H1 (cell line): Measurements from ENCODE around the gene RITA1. TPM values are rescaled to one million over a fixed set of nuclear protein-coding genes. Genes with fewer than 3 reads are reported as not detected.

Source experiments
- CTCF ChIA-PET: fragments of 300-600 bp; sonication (Branson Sonifier 250); formaldehyde crosslinking; loops from one replicate; lab custom pipeline; 2021; ENCODE audit not compliant: partially characterized antibody; lab: Charles Lee
- POLR2A ChIA-PET: fragments of 300-600 bp; sonication (Branson Sonifier 250); formaldehyde crosslinking; loops from one replicate; lab custom pipeline; 2021; ENCODE audit warnings: inconsistent platforms; ENCODE audit not compliant: partially characterized antibody; lab: Charles Lee
- DNase-seq, 2 experiments: peaks; one replicate each; pipeline versions ENCODE4 v3.0.0 to v3.0.0-alpha.2; 2010 to 2022; ENCODE audit warnings: low spot score in 2 of 2, low read depth in 1 of 2, mixed read lengths in 1 of 2
- FAIRE-seq: peaks from 2 replicates; lab custom pipeline; 2011; peaks lifted over from hg19 to GRCh38; lab: Jason Lieb, UNC
- H2AFZ ChIP-seq: 2 replicates; pipeline ENCODE4 v1.8.1; 2012; ENCODE audit warnings: low read length, inconsistent platforms
- H2AK5ac ChIP-seq: 2 replicates; pipeline ENCODE4 v1.6.1; 2013; ENCODE audit warnings: low read depth, low read length
- H2BK120ac ChIP-seq: replicated peaks from 2 replicates; pipeline ENCODE3; 2013; ENCODE audit warnings: low read depth, low read length, inconsistent platforms
- H2BK12ac ChIP-seq: 2 replicates; pipeline ENCODE4 v1.6.1; 2013; ENCODE audit warnings: low read depth, low read length
- H2BK15ac ChIP-seq: 2 replicates; pipeline ENCODE4 v1.6.1; 2013; ENCODE audit warnings: low read length
- H2BK20ac ChIP-seq: 2 replicates; pipeline ENCODE4 v1.6.1; 2013; ENCODE audit warnings: low read length
- H2BK5ac ChIP-seq: 2 replicates; pipeline ENCODE4 v1.6.1; 2013; ENCODE audit warnings: low read depth, low read length
- H3K14ac ChIP-seq: 2 replicates; pipeline ENCODE4 v1.6.1; 2013; ENCODE audit warnings: inconsistent platforms; ENCODE audit not compliant: insufficient read length
- H3K18ac ChIP-seq: 2 replicates; pipeline ENCODE4 v1.6.1; 2013; ENCODE audit warnings: low read length; ENCODE audit errors: extremely low read depth
- H3K23ac ChIP-seq: 2 replicates; pipeline ENCODE4 v1.6.1; 2013; ENCODE audit warnings: inconsistent platforms; ENCODE audit not compliant: insufficient read length
- H3K23me2 ChIP-seq: 2 replicates; pipeline ENCODE4 v1.6.1; 2013; ENCODE audit warnings: low read depth, low read length
- H3K27ac ChIP-seq: 2 replicates; pipeline ENCODE4 v1.6.1; 2011; ENCODE audit warnings: low read depth, low read length, inconsistent platforms
- H3K27me3 ChIP-seq, 4 experiments: replicated peaks in 1 of 4; 1 replicate in 1 of 4; 2 replicates in 3 of 4; pipeline versions ENCODE4 v1.6.1 to v1.8.1; 2011 to 2013; ENCODE audit warnings: low read length in 3 of 4, mild to moderate bottlenecking in 3 of 4, inconsistent platforms in 2 of 4, mixed read lengths in 2 of 4, moderate library complexity in 1 of 4; ENCODE audit not compliant: control insufficient read depth in 3 of 4, insufficient read depth in 3 of 4; ENCODE audit errors: extremely low read depth in 1 of 4
- H3K36me3 ChIP-seq, 4 experiments: 2 replicates each; pipeline versions ENCODE4 v1.6.1 to v1.8.1; 2011 to 2013; ENCODE audit warnings: mild to moderate bottlenecking in 4 of 4, low read length in 3 of 4, moderate library complexity in 2 of 4, control low read depth in 1 of 4, inconsistent platforms in 1 of 4; ENCODE audit not compliant: insufficient read depth in 4 of 4, control insufficient read depth in 2 of 4
- H3K4ac ChIP-seq: replicated peaks from 2 replicates; pipeline ENCODE3; 2013; ENCODE audit warnings: low read length, low read depth, mixed read lengths, inconsistent platforms; ENCODE audit not compliant: insufficient read length
- H3K4me1 ChIP-seq, 4 experiments: replicated peaks in 1 of 4; 1 replicate in 1 of 4; 2 replicates in 3 of 4; pipeline versions ENCODE4 v1.6.1 to v1.8.1; 2011 to 2013; ENCODE audit warnings: low read length in 3 of 4, inconsistent platforms in 2 of 4, mixed read lengths in 1 of 4; ENCODE audit not compliant: insufficient read depth in 4 of 4, control insufficient read depth in 3 of 4
- H3K4me2 ChIP-seq, 2 experiments: 2 replicates each; pipeline versions ENCODE4 v1.6.1 to v1.8.1; 2011 to 2013; ENCODE audit warnings: low read depth in 2 of 2, low read length in 2 of 2, control low read depth in 1 of 2, inconsistent platforms in 1 of 2, mild to moderate bottlenecking in 1 of 2; ENCODE audit not compliant: insufficient read depth in 1 of 2
- H3K4me3 ChIP-seq, 4 experiments: fragments of 200-600, 300-600 bp in 1 of 4; sonication (generic), shearing (Covaris generic), sonication (Bioruptor Twin) in 1 of 4; 2 replicates each; pipeline versions ENCODE4 v1.5.1 to v1.8.1; 2011 to 2016; ENCODE audit warnings: low read length in 4 of 4, low read depth in 3 of 4, control low read depth in 2 of 4, inconsistent platforms in 2 of 4, mild to moderate bottlenecking in 2 of 4, mixed read lengths in 1 of 4, moderate library complexity in 1 of 4; ENCODE audit not compliant: insufficient read depth in 2 of 4; ENCODE audit errors: extremely low read depth in 1 of 4
- H3K56ac ChIP-seq: replicated peaks from 2 replicates; pipeline ENCODE3; 2013; ENCODE audit warnings: low read depth, mild to moderate bottlenecking, mixed read lengths, low read length, inconsistent platforms; ENCODE audit not compliant: insufficient read length
- H3K79me1 ChIP-seq: 2 replicates; pipeline ENCODE4 v1.6.1; 2013; ENCODE audit warnings: low read depth, low read length, control low read depth
- H3K79me2 ChIP-seq, 2 experiments: 2 replicates each; pipeline versions ENCODE4 v1.6.1 to v1.8.1; 2012 to 2013; ENCODE audit warnings: low read length in 2 of 2, mild to moderate bottlenecking in 2 of 2, inconsistent platforms in 1 of 2; ENCODE audit not compliant: insufficient read depth in 2 of 2, control insufficient read depth in 1 of 2
- H3K9ac ChIP-seq, 4 experiments: replicated peaks in 1 of 4; 1 replicate in 1 of 4; 2 replicates in 3 of 4; pipeline versions ENCODE4 v1.6.1 to v1.8.1; 2011 to 2013; ENCODE audit warnings: low read depth in 3 of 4, low read length in 3 of 4, control low read depth in 2 of 4, mild to moderate bottlenecking in 2 of 4, moderate library complexity in 2 of 4, inconsistent platforms in 1 of 4; ENCODE audit errors: extremely low read depth in 1 of 4
- H3K9me3 ChIP-seq, 2 experiments: 2 replicates each; pipeline versions ENCODE4 v1.6.1 to v1.8.1; 2012 to 2013; ENCODE audit warnings: mild to moderate bottlenecking in 2 of 2, moderate library complexity in 2 of 2, control low read depth in 1 of 2, inconsistent platforms in 1 of 2, low read depth in 1 of 2, low read length in 1 of 2, mixed read lengths in 1 of 2; ENCODE audit not compliant: insufficient read depth in 2 of 2
- H4K20me1 ChIP-seq, 2 experiments: replicated peaks in 1 of 2; 2 replicates each; pipeline versions ENCODE3 to v1.8.1; 2011 to 2013; ENCODE audit warnings: inconsistent platforms in 2 of 2, low read length in 2 of 2, mild to moderate bottlenecking in 1 of 2; ENCODE audit not compliant: insufficient read depth in 2 of 2, control insufficient read depth in 1 of 2
- H4K5ac ChIP-seq: 2 replicates; pipeline ENCODE4 v1.6.1; 2013; ENCODE audit warnings: low read length, low read depth, mixed read lengths, inconsistent platforms; ENCODE audit not compliant: insufficient read length
- H4K8ac ChIP-seq: 2 replicates; pipeline ENCODE4 v1.8.0; 2013; ENCODE audit warnings: mild to moderate bottlenecking, moderate library complexity, low read length, inconsistent platforms; ENCODE audit not compliant: insufficient read depth; ENCODE audit errors: extremely low read depth
- H4K91ac ChIP-seq: replicated peaks from 2 replicates; pipeline ENCODE3; 2013; ENCODE audit warnings: low read length, mixed read lengths, inconsistent platforms; ENCODE audit not compliant: insufficient read length
- CREB1 ChIP-seq: IDR thresholded peaks from 2 replicates; pipeline ENCODE4 v1.6.1; 2012; ENCODE audit warnings: inconsistent platforms
- CTBP2 ChIP-seq: IDR thresholded peaks from 2 replicates; pipeline ENCODE4 v1.7.0; 2011; ENCODE audit warnings: borderline replicate concordance, mild to moderate bottlenecking, moderate library complexity, mixed read lengths, low read length; ENCODE audit not compliant: insufficient read depth, insufficient read length
- POU5F1 ChIP-seq: IDR thresholded peaks from 2 replicates; pipeline ENCODE4 v1.6.1; 2011; ENCODE audit warnings: low read depth, mild to moderate bottlenecking, low read length, moderate library complexity
- RFX5 ChIP-seq: IDR thresholded peaks from 2 replicates; pipeline ENCODE4 v1.6.1; 2011; ENCODE audit warnings: low read depth, low read length, improper control_type of control experiment, borderline replicate concordance
- SP4 ChIP-seq: IDR thresholded peaks from 2 replicates; pipeline ENCODE4 v1.6.1; 2012; ENCODE audit warnings: low read length, inconsistent platforms
- SRF ChIP-seq: IDR thresholded peaks from 2 replicates; pipeline ENCODE4 v1.6.1; 2011; ENCODE audit warnings: mild to moderate bottlenecking, low read depth, low read length, moderate library complexity
- WGBS, 2 experiments: shearing (Covaris generic) in 1 of 2; methylation state at CpG; one replicate each; pipeline versions ENCODE4 v1.1.6 to v1.1.7; 2013 to 2015; ENCODE audit warnings: low lambda C conversion rate in 2 of 2, mixed read lengths in 2 of 2, inconsistent platforms in 1 of 2, low coverage in 1 of 2, missing lambda C conversion rate in 1 of 2; ENCODE audit not compliant: insufficient replicate concordance in 2 of 2, insufficient coverage in 1 of 2, insufficient read length in 1 of 2; ENCODE audit errors: extremely low coverage in 1 of 2, missing lambda C conversion rate in 1 of 2; 5-methylcytosine and 5-hydroxymethylcytosine counted together
- polyA plus RNA-seq, 7 experiments: library from polyadenylated mRNA; depleted of rRNA in 3 of 7; stranded (reverse) in 5 of 7; unstranded in 2 of 7; fragments of >200 nt in 5 of 7; fragments of 200-250 nt in 2 of 7; gene quantifications; 1 replicate in 5 of 7; 2 replicates in 1 of 7; 4 replicates in 1 of 7; pipeline versions ENCODE4 v1.2.1 to v1.2.3, GENCODE V29; 2011 to 2013; ENCODE audit warnings: missing spikeins in 2 of 7, mixed read lengths in 2 of 7
- total RNA-seq: library from RNA; stranded (reverse); fragmentation: NEBNext Ultra II Directional; extraction: Animal tissue kit (Norgen Biotek cat#: 25700); gene quantifications from 2 replicates; pipeline ENCODE4 v1.2.1, GENCODE V29; 2021

RITA1 gene
- total and polyA plus RNA-seq, 2 of the 8 experiments (the other 6 are each of a cell fraction or from before 2014, with no cell fraction given) = 24.1 to 25.8 TPM

DNA sequence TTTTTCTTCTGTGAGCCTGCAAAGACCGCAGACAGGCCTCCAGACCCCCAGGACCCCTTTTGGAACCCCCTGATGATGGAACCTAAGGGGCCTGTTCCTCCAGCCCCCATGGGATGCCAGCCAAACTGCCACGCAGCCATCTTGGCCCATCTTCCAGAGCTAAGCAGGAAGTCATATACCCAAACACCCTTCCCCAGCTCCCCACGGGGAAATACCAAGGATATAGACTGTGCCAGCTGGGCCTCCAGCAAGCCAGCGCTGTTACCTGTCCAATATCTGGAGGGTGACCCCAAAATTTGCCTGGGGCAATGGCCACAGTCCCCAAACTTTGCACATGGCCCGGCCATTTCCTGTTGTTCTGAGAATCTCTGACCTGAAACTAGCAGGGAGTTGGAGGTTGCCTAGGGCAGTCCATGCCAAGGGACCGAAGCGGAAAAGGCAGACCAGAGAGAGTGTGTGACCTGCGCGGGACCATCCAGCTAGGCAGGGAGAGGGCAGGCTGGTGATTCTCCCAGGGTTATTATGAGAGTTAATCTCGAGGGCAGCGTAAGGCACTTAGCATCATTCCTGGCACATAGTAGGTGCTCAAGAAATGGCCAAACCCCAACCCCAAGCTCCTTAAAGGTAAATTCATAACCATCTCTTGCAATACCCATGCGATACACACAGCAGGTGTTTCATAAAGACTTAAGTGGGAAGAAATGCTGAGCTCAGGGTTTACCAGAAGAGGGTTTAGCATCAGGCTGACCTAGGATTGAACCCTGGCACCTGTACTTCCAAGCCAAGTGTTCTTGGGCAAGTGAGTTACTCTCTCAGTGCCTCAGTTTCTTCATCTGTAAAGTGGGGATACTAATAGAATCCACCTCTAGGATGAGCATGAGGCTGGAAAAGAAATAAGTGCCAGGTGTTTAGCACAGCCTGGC is 47.4 kb upstream of the RITA1 start:
- DNase-seq (no peak), FAIRE-seq (no peak)
- Histone ChIP-seq H3K36me3 (no peaks in the 10 kb centered on the region), H2BK5ac (no peak overlapping the region), H2BK15ac (no peak overlapping the region), H2AFZ (no peak overlapping the region), H3K27me3 (peaks cover 0 to 13% (median 6%) of the 10 kb centered on the region in 4 experiments; a peak in 5 of 7 replicates), H2BK120ac (no peak overlapping the region), H3K4ac (no peak overlapping the region), H3K23me2 (peaks cover 12% of the 10 kb centered on the region; the same call in 1 of the 2 replicates), H3K14ac (no peak overlapping the region), H3K18ac (no peak overlapping the region), H2AK5ac (no peak overlapping the region), H4K20me1 (no peaks in the 10 kb centered on the region), H3K79me1 (no peaks in the 10 kb centered on the region), H4K8ac (no peak overlapping the region), H3K79me2 (no peaks in the 10 kb centered on the region), H2BK20ac (no peak overlapping the region), H3K23ac (no peak overlapping the region), H4K91ac (no peak overlapping the region), H4K5ac (no peak overlapping the region), H2BK12ac (no peak overlapping the region), H3K9ac (no peak overlapping the region), H3K4me2 (no peak overlapping the region), H3K56ac (no peak overlapping the region), H3K27ac (no peak overlapping the region), H3K9me3 (no peaks in the 10 kb centered on the region), H3K4me1 (peaks cover 0 to 18% (median 8%) of the 10 kb centered on the region in 4 experiments; a peak in 6 of 7 replicates), H3K4me3 (no peak overlapping the region)
- ChIA-PET CTCF (interaction anchor here (1.0 to 7.8 kb wide), 13 partner anchors 11 to 145 kb away, joined by 3 to 36 read pairs (median 4); partner anchors contain the start of gene CFAP73), POLR2A (interaction anchor here (1.0 to 3.0 kb wide), 3 partner anchors 12 to 18 kb away, joined by 3 to 12 read pairs (median 4); partner anchors contain the start of gene CFAP73)
- TF ChIP-seq CTBP2 (no peak), RFX5 (no peak), SRF (no peak), SP4 (no peak), CREB1 (no peak), POU5F1 (no peak)
- WGBS, 2 experiments = 86% methylated on average over 12 of the region's 12 CpGs; no CpG with 5 or more reads in 1 of the 2 experiments
